GM19023 (cell line): ENCODE data around the gene P2RX2.

Experiments
- ATAC-seq: cut with Tn5 transposase; IDR thresholded peaks from one replicate; pipeline ENCODE4 v1.9.1; 2021; ENCODE audit warnings: mild to moderate bottlenecking, moderate library complexity; ENCODE audit not compliant: unreplicated experiment

Gene P2RX2

GRCh38 chr12:132635076-132635955, 16.7 kb downstream of the P2RX2 start:
- ATAC-seq = no peak

GRCh38 chr12:132637811-132638210, 19.2 kb downstream of the P2RX2 start:
- no peak for ATAC-seq

GRCh38 chr12:132638541-132639408, 20.2 kb downstream of the P2RX2 start:
- no peak for ATAC-seq

GRCh38 chr12:132639956-132640520, 21.5 kb downstream of the P2RX2 start:
- no peak for ATAC-seq

- no peak for ATAC-seq
These were observed 22.4 kb downstream of the P2RX2 start for GRCh38 chr12:132640936-132641335.

GRCh38 chr12:132641811-132642650, 23.5 kb downstream of the P2RX2 start:
- no peak for ATAC-seq

- no peak for ATAC-seq
These were observed 24.6 kb downstream of the P2RX2 start for GRCh38 chr12:132642846-132643835.

GRCh38 chr12:132646850-132647249, 28.3 kb downstream of the P2RX2 start:
- ATAC-seq = no peak

- ATAC-seq = no peak
These were observed 29.3 kb downstream of the P2RX2 start for GRCh38 chr12:132647858-132648257.

GRCh38 chr12:132648616-132649225, 30.1 kb downstream of the P2RX2 start:
- ATAC-seq = no peak

- ATAC-seq = no peak
These were observed 30.8 kb downstream of the P2RX2 start for GRCh38 chr12:132649226-132649945.

- ATAC-seq = no peak
These were observed 33.0 kb downstream of the P2RX2 start for GRCh38 chr12:132651444-132652100.

GRCh38 chr12:132653567-132654290, 35.2 kb downstream of the P2RX2 start:
- no peak for ATAC-seq

- no peak for ATAC-seq
These were observed 38.6 kb downstream of the P2RX2 start for GRCh38 chr12:132657004-132657727.

- no peak for ATAC-seq
These were observed 39.7 kb downstream of the P2RX2 start for GRCh38 chr12:132658149-132658894.

GRCh38 chr12:132659146-132659545, 40.6 kb downstream of the P2RX2 start:
- ATAC-seq = no peak
